ENCODE measurements around the gene SLC7A8.

DNA sequence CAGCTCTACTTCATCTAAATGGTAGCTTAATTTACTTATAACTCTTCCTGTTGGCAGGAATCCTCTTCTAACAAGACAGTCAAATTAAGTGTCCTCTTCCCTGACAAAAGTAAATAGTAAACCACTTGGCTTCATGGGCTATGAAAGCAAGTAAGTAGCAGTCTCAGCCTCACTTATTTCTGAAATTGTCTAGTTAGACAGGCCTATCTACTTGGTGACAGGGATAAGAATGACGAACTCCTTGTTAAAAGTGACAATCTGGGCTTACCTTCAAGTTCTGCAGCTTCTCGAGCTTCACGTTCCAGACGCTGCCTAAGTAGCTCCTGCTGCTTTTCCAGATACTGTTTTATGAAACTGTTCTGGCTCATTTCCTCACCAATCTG, 93.2 kb downstream of the SLC7A8 start:
- TF ChIP-seq CTCF (IDR thresholded peaks at IDR 0.05) (no peak), EP300 (IDR thresholded peaks at IDR 0.05) (no peak), POLR2A (IDR thresholded peaks at IDR 0.05) (no peak)

All from tibial nerve (tissue), 4 donors.